Fibroblast of skin of left biceps (primary cell): ENCODE measurements around the gene FIZ1.

Experiments
- DNase-seq, 2 experiments: peaks; one replicate each; pipeline ENCODE4 v3.0.0-alpha.2; 2013; ENCODE audit warnings: low read depth in 2 of 2

The FIZ1 gene

DNA sequence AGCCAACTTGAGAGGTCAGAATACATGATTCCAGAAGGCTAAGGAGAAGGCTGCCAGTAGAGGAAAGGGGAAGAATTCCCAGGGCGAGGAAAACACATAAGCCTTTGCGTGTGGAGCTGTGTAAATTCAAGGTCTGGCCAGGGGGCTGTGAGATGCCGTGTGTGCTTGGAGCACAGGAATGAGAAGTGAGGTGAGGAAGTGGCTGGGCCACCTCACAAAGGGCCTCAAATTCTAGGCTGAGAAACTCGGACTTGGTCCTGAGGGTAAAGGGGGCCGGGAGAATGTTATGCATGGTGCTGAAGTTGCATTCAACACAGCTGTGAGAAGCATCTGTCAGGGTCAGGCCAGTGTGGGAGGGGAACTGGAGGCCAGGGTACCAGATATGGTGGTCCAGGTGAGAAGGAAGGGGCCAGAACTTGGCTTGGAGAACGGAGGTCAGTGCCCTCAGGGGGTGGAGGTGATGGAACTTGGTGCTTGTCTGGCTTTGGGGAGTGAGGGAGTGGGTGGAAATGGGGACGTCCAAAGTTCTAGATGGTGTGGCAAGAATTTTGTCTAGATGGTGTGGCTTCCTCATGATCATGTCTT is 36.6 kb upstream of the FIZ1 start:
- no peak for DNase-seq

DNA sequence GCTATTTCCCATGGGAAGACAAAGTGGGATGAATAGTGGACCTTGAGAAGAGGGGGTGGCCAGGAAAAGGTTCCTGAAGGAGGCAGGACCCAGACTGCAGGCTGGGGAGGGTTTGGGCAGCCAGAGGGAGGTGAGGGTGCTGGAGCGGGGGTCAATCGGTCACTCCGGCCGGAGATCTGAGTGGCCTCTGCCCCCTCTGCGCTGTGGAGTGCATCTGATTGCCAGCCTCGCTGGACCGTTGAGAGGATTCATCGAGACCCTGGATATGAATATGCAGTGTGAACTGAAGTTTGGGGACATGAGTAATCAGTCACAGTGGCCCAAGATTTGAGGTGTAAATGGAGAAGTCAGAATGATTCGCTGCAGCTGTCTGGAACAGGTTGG is 36.0 kb upstream of the FIZ1 start:
- DNase-seq, result no peak

GRCh38 chr19:55633861-55634260 is 34.5 kb upstream of the FIZ1 start:
- DNase-seq, result no peak

DNA sequence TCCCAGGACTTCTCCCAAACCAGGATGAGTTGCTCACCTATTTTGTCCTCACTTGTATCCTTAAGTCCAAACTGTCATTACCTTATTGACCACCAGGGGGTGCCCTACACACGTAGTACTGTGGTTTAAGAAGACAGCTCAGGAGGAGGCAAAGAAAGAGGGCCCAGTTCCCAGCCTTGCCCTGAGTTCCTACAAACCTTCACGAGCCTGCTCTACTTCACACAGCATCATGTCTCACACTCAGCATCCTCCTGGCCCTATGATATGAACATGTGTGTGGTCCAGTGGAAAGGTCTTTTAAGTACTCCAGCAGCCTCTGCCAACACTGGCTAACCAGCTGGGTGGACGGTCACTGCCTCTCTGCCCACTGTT is 33.1 kb upstream of the FIZ1 start:
- DNase-seq, result peak; percentile 73 to 75

- DNase-seq, result no peak
Observed at GRCh38 chr19:55626350-55626749, 27.0 kb upstream of the FIZ1 start.

DNA sequence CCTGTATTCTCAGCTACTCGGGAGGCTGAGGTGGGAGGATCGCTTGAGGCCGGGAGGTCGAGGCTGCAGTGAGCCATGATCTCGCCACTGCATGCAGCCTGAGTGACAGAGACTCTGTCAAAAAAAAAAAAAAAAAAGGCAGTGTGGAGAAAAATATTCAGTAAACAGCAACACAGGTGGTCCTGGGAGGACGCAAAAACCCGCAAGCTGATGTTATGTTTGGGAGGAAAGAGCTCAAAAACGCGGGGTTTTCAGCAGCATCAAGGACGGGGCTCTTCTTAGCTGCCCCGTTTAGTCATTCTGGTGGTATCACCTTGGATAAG is 25.6 kb upstream of the FIZ1 start:
- DNase-seq, result no peak

DNA sequence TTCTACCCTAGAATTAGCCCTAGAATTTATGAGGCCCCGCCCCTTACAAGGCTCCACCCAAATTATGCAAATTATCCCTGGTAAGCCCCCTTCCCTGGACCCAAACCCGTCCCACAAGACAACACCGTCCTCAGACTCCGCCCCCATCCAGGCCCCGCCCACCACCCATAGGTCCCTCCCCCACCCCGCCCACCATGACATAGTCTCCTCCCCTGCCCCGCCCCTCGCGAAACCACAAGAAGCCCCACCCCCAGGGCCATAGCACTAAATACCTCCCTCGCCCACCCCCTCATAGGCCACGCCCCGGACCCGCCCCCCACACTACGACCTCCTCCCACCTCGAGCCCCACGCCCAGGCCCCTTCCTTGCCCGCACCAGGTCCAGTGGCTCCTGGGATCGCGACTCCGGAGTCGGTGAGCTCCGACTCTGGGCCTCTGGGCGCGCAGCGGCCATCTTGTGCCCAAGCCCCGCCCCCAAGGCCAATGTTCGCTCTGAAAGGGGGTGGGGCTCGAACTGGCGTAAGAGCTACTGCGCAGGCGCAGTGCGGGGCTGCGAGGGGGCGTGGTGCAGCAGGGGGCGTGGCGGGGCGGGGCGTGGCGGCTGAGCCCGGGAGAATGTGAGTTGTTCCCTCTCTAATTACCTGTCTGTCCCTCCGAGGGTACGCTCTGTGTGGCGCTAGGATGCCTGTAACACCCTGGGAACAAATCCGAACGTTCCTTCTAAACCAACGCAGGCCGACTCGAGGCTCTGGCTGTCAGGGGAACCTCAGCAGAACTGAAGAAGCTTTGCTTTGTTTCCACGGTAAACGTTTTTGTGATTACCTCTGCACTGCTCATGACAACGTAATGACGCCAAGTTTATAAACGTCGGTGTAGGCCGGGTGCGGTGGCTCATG is 25.0 kb upstream of the FIZ1 start, which contains the start of gene ZNF784:
ZNF784 (minus strand) TSS at position 458 of the 895 bp plus-strand sequence; CDS start at position 453, 5 bp downstream.
- peak; percentile 79 for DNase-seq

DNA sequence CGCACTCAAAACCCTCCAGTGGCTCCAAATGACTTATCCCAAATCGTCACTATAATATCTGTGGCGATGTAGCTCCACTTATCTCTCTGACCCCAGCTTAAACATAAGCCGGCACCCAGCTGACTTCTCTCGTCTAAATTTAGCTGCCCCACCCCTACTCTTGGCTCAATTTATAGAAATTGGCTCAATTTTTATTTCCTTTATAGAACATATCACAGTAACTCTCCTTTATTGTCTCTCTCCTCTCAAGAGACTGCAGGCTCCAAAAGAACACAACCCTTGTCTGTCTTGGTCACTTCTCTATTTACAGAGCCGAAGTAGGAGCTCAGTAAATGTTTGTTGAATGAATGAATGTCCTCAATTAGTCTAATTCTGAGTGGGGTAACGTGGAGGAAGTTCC is 24.2 kb upstream of the FIZ1 start:
- no peak for DNase-seq

DNA sequence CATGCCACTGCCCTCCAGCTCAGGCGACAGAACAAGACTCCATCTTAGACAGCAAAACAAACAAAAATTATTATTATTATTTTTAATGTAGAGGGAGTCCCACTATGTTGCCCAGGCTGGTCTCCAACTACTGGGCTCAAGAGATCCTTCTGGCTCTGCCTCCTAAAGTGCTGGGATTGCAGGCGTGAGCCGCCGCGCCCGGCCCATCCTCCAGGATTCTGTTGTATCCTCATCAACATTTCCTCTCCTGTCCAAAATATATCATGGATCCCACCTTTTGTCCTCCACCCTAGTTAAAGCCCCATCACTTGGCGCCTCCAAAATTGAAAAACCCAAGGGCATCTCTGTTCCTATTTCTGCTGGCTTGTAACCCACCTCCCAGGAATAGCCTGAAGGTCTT is 23.8 kb upstream of the FIZ1 start:
- no peak for DNase-seq

DNA sequence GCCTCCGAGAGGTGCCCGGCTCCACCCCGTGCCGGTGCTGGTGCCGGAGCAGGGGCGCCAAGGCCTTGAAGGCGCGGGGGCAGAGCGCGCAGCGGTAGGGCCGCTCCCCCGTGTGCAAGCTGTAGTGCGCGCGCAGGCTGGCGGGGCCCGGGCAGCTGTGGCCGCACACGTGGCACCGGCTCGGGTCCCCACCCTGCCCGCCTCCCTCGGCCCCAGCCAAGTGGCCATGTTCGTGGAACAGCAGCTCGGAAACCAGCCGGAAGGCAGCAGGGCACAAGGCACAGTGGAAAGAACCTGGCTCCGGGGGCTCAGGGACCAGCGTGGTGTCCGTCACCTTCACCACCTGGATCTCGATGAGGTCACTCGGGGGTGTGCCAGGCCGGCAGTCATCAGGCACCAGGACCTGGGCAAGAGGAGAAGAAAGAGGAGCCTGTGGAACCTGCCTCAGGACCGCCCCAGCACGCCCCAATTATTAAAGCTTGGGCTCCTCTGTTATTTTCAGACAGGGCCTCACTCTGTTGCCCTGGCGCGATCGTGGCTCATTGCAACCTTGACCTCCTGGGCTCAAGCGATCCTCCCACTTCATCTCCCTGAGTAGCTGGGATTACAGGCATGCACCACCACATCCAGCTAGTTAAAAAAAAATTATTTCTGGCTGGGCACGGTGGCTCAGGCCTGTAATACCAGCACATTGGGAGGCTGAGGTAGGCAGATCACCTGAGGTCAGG is 23.1 kb upstream of the FIZ1 start:
- no peak for DNase-seq

DNA sequence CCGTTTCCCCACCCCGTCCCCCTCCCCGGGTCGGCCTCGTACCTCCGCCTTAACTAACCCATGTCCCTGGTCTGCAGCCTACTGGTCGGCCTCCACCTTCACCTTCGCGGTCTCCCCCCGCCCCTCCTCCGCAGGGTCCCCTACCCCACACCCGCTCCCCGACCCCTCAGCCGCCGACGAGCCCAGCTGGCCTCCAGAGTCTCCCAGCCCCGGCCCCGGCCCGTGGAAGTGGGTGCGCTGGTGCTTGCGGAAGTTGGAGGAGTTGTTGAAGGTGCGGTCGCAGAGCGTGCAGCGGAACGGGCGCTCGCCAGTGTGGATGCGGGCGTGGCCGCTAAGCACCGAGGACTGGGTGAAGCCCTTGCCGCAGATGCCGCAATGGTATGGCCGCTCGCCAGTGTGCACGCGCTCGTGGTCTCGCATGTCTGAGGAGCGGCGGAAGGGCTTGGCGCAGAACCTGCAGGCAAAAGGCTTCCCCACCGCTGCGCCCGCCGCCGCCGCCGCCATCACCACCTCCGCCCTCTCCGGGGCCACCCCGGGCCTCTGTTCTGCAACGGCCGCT is 22.4 kb upstream of the FIZ1 start:
- DNase-seq, result no peak

- DNase-seq, result no peak
Observed at GRCh38 chr19:55621205-55621672, 21.9 kb upstream of the FIZ1 start.

GRCh38 chr19:55620410-55621204 is 21.3 kb upstream of the FIZ1 start:
- peak in 1 of 2 experiments; percentile 79 for DNase-seq

GRCh38 chr19:55619286-55619685 is 20.0 kb upstream of the FIZ1 start:
- DNase-seq, result no peak

GRCh38 chr19:55618426-55618825 is 19.1 kb upstream of the FIZ1 start:
- DNase-seq, result no peak

- no peak for DNase-seq
Observed at GRCh38 chr19:55617426-55617825, 18.1 kb upstream of the FIZ1 start.

GRCh38 chr19:55616395-55616875 is 17.1 kb upstream of the FIZ1 start:
- no peak for DNase-seq

DNA sequence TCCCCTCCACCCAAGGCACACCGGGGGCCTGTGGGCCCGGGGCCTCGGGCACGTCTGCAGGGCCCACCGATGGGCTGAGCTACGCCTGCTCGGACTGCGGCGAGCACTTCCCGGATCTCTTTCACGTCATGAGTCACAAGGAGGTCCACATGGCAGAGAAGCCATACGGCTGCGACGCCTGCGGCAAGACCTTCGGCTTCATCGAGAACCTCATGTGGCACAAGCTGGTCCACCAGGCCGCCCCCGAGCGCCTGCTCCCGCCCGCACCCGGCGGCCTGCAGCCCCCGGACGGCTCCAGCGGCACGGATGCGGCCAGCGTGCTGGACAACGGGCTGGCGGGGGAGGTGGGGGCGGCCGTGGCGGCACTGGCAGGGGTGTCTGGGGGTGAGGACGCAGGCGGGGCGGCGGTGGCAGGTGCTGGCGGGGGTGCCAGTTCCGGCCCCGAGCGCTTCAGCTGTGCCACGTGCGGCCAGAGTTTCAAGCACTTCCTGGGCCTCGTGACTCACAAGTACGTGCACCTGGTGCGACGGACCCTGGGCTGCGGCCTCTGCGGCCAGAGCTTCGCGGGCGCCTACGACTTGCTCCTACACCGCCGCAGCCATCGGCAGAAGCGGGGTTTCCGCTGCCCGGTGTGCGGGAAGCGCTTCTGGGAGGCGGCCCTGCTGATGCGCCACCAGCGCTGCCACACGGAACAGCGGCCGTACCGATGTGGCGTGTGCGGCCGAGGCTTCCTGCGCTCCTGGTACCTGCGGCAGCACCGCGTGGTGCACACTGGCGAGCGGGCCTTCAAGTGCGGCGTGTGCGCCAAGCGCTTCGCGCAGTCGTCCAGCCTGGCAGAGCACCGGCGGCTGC is 16.5 kb upstream of the FIZ1 start:
- no peak for DNase-seq

GRCh38 chr19:55614711-55615542 is 15.6 kb upstream of the FIZ1 start:
- DNase-seq, result no peak
